NCI-H2227 treated with DMSO at 0.1 percent for 48 hours (cell line): ENCODE measurements around the gene CNGA1.

Source experiments
- DNase-seq: peaks from one replicate; lab custom pipeline; 2025; lab: John Stamatoyannopoulos, UW

CNGA1 gene

DNA sequence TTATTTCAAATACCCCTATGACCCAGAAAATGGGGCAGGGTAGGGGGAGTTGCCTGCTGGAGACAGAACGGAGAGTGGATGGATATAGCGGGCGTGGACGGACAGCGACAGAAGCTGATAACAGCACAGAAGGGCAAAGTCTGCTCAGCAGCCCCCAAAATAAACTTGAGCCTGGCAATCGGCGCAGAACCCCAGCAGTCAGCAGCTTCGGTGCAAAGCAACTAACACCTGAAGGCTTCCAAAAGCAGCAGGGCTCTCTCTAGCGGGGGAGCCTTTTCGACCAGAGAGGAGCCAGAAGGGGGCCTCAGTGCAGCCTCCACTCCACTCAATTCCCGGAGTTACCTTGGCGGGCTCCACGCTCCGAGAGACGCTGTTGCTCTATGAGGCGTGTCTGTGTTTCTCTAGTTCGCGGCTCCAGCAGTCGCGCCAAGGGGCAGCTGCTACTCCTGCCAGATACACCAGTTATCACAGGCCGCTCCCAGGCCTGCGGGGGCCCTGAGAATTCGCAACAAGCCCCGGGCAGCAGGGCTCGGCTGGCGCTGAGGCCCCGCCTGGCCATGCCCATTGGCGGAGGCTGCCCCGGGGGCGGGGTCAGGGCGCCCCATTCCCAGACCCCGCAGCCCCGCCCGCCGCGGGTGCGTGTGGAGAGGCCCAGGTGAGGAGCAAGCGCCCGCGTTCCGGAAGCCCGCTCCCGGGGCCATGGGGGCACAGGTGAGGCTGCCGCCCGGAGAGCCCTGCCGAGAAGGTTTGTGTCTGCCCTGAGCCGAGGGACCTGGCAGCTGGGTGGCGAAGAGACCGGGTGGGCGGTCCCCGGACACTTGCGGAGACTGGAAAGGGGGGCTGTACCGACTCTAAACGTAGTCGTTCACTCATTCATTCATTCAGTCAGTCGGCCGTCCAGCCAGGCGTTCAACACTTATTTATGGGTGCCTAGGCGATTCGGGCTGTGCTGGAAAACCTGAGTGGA, at the start of gene CNGA1, which contains the start of gene NIPAL1:
Gene CNGA1, minus strand, starts transcription at position 541 of the 967 bp plus-strand sequence. CDS start 63,992 bp downstream, outside the sequence.
Gene NIPAL1, plus strand, starts transcription at position 632 of the 967 bp plus-strand sequence. Its CDS starts 68 bp downstream, at position 700.
- DNase-seq, result peak; percentile 15

DNA sequence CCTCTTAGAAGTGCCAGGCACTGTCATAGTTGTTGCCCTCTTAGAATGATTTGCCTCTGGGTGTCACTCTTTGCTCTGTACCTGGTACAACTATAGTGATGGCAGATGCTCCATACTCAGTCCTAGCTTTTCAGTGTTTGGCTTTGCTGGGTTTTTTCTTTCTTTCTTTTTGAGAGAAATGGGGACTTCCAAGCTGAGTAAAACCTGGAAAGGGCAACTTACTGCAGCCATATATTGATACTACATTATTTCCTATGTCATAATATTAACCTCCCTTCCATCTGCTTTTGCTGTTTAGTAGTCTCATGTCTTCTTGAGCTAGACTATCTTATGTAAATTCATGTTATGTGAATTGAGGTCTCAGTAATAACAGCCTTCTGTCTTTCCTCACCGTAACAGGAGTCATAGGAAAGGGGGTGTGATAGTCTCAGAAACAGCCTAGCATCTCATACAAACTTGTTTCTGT, 49.1 kb upstream of the CNGA1 start:
- no peak for DNase-seq

DNA sequence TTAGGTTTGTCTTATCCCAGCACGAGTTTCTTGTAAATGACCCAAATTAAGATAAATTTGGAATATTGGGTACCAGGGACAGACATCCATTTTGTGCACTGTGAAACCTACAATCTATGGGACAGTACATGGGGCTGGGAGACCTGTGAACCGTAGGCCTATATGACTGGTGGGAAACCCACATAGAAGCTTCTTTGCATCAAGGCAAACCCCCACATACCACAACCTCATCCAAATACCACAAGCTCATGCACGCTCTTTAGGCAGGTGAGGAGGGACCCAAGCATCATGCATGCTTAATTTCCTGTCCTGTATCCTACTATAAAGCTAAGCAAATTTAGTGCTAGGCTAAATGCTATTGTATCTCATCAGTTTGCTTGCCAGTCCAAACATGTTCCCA, 47.9 kb upstream of the CNGA1 start:
- no peak for DNase-seq

DNA sequence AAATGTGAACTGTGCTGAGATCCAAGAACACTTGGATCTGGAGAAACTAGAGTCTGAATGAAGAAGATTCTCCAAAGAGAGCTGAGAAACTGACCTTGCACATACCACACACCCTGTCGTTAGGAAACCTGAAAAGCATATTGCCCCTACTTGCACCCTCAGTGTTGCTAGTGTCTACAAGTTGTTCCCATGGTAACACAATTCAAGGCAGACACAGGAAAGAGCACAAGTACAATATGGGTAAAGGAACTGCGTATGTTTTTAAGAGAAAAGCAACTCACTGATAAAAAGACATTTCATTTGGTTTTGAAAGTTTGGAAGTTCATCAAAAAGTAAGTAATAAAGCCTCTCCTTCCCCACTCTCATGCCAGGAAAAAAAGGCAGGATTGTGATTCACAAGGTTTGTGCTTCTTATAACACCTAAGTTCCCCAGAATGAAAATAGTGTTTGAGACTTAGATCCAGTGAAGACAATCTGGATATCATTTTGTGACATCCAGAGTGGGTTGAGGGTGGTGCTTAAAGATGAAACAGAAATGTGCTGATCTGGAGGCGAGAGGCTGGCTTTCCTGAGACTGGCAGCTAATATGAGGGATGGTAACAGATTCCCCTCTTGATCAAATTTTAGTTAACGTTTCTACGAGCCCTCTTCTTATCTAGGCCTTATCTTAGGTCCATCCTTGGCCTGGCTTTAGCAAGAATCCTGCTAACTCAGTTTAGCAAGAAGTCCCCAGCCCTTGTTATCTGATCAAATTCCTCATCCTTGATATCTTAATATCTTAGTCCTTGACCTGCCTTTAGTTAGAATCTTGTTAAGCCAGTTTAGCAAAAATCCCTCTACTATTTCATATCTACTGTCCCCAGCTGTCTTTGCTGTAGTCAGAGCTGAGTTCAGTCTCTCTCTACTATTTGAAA, 42.4 kb upstream of the CNGA1 start:
- no peak for DNase-seq

DNA sequence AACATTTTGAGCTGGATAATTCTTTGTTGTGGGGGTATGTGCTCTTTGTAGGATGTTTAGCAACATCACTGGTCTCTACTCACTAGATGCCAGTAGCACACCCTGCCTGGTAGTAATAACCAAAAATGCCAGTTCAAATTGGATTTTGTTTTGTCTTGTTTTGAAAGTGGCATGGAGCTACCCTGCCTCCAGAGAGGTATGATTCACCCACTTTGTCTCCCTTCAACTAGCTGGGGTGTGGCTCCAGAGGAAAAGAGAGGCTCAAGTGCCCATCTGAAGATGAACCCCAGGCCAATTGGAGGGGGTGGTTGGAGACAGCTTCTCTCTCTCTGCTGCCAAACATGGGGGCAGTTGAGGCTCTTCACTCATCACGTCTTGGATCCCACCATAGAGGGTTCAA, 34.6 kb upstream of the CNGA1 start:
- no peak for DNase-seq

DNA sequence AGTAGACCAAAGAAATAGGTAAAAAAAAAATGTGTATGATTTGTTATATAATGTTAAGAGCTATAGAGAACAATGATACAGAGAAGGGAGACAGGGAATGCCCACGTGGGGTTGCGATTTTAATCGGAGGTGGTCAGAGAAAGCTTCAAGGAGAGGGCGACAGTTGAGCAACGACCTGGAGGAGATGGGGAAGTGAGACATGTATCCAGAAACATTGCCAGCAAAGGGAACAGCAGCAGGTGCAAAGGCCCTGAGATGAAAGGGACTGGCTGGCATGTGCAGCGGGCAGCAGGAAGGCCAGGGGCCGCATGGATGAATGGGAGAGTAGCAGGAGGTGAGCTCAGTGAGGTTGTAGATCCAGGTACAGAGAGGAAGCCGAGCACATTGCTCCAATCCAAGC, 33.0 kb upstream of the CNGA1 start:
- DNase-seq, result no peak

DNA sequence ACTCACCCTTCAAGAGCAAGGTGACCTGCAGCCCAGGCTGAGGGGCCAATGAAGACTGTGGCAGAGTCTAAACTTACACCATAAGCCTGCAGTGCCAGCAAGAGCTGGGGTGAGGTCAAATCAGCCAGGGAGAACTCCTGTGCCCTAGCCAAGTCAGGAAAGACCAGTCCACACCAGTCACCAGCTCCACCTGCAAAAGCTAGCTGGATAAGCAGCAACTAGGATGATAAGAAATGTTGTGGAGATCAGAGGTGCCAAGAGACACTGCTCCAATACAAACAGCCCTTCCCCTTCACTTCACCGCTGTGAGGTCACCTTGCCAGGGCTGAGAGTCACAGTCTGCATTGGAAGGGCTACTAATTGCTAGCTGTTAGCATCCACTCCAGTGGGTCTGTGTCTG, 31.4 kb upstream of the CNGA1 start:
- DNase-seq, result no peak

DNA sequence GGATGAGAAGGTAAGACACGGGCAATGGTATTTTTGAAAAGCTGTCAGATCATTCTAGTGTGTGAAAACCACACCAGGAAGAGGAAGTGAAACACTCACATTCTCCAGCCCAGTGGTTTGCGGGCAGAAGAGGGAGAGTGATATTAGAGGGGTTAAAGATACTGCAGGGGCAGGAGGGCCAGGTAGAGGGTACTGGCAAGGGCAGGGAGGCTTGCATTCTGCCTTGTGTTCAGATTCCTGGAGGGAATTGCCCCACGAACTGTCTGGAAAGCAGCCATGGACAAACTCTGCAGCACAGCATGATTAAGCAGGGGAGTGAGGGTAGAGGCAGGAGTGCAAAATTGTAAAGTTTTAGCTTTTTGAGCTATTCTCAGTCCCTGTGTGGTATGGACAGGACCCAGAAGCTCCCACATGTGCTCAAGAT, 31.0 kb upstream of the CNGA1 start:
- DNase-seq, result no peak

DNA sequence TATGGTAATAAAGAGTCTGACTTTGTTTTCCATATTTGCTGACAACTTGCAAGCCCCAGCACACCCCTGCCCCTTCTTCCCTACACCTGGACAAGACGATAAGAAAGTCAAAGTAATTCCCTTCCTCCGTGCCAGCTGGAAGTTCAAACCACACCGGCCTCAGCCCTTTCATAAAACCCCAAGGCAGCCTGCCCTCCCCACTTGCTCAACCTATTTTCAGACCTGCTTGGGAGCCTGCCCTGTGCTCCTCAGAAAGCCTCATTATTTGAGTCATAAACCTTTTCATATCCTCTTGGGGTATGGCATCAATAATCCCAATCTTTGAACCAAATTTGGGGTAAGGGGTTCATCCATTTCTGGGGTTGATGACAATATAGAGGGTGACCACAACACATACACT, 29.6 kb upstream of the CNGA1 start:
- no peak for DNase-seq

DNA sequence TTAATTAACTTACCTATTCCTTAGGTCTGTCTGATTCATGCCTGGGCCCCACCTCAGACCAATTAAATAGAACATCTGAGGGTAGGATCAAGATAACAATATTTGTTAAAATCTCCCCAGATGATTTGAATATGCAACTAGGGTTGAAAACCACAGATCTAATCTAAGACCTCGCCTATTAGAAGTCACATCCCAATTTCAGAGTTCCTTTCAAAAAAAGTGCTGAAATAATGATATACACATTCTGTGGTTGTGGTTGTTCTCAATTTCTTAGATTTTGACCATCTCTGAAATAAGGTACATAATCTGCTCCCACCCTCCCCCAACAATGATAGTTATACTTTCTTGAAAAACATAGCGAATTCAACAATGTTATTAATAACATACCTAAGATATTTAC, 27.8 kb upstream of the CNGA1 start:
- DNase-seq, result no peak

DNA sequence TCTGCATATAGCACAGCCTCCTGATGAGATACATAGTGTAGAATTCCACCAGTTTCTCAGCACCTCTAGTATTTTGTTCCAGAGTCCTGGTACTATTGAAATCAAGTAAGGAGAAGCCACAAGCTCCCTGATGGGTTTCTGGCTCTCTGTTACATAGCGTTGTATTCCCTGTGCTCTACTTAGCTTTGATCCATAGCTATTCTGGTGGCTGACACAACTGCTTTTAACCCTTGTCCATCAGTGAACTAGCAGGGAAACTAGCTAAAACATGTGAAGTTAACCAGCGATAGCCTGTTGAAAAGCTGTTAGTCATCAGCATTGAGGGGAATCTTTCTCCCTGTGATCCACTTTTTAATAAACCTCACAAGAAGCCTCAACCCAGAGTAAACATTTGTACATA, 27.0 kb upstream of the CNGA1 start:
- DNase-seq, result no peak

DNA sequence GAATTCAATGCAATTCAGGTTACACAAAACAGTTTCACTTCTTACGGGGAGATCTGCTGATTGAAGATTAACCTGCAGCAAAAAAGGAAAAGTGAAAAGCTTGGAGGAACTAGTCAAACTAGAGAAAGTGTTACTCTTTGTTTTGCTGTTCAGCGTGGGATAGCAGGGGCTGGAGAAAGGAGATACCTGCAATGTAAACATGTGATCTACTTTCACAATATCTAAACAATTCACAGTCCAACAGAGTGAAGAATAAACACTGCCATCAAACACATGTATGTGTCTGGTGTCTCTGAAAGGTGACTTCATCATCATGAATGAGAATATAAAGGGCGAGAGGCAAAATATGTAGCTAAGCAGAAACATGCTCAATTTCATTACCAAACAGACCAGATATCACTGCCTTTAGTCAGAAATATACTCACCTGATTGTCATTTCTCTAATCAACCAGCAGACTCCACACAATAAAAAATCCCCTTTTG, 26.5 kb upstream of the CNGA1 start:
- DNase-seq, result no peak

DNA sequence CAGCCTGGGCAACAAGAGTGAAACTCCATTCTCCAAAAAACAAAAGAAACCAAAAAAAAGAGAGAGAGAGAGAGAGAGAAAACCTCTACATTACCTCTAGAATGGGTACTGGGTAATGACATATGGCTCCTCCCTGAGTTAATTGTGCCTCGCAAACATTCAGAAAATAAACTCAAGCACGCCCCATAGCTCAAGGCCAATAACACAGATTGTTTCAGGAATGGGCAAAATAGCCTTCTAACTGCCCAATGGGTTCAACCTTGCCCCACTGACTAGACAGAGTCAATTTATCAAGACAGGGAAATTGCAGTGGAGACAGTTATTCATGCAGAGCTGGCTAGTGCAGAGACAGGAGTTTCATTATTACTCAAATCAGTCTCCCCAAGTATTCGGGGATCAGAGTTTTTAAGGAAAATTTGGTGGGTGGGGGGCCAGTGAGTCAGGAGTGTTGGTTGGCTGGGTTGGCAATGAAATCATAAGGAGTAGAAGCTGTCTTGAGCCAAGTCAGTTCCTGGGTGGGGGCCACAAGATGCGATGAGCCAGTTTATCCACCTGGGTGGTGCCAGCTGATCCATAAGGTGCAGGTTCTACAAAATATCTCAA, 25.2 kb upstream of the CNGA1 start:
- DNase-seq, result no peak

DNA sequence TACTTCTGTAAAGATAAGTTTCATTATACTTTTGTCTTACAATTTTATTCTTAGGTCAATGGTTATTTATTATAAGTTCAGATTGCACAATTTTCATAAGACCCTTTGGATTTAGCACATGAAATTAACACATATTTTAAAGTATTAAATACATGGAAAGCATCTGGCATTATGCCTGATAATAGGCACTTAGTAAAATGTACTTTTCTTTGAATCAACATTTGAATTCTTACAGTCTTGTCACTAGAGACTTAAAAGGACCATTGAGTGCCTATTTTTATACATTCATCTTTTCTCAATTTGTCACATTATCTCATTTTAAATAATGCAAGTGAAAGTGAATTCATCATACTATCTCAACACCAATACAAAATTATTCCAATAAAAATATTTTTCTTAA, 23.1 kb upstream of the CNGA1 start:
- no peak for DNase-seq

DNA sequence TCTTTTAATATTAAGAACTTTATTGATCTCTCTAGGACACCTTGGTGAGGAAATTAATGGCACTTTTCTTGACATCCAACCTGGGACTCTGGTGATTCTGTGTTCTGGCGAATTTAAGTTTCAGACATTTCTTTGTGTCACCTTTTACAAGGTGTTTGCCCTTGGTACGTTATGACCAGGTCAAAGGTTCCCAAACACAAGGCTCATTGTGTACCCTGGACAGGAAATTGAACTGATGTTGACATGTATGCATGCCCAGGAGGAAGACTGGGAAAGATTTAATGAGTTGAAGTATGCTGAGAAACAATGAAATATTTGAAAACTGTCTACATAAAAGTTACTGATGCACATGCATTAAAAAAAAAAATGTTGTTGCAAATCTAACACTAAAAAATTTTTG, 22.2 kb upstream of the CNGA1 start:
- no peak for DNase-seq

DNA sequence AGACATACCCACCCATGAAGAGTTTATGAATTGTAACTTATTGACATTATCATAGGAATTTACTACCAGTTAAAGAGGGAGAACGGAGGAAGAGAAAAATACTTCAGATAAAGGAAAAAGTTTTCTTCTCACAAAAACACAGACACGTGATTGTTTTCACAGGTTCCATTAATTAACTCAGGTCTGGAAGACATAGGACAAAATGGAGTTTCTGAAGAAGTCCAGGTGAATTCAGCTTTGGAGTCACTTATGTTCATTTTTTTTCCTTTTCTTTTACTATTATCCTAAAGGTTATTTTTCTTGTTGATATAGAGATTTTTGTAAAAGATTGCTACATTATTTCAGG, 20.6 kb upstream of the CNGA1 start:
- no peak for DNase-seq

DNA sequence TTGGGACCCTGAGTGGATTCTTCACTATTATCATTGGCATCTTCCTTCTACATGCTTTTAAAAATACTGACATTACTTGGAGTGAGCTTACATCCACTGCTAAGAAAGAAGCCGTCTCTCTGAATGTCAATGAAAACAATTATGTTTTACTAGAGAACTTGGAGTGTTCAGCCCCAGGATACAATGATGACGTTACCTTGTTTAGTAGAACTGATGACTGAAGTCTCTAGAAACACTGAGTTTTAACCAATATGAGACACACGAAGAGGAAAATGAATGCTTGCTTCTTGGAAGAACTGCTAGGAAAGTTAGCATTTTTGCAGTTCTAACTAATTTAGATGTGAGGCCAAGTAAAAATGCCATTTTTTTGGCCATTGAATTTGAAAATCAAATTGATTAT, 19.5 kb upstream of the CNGA1 start:
- DNase-seq, result no peak

DNA sequence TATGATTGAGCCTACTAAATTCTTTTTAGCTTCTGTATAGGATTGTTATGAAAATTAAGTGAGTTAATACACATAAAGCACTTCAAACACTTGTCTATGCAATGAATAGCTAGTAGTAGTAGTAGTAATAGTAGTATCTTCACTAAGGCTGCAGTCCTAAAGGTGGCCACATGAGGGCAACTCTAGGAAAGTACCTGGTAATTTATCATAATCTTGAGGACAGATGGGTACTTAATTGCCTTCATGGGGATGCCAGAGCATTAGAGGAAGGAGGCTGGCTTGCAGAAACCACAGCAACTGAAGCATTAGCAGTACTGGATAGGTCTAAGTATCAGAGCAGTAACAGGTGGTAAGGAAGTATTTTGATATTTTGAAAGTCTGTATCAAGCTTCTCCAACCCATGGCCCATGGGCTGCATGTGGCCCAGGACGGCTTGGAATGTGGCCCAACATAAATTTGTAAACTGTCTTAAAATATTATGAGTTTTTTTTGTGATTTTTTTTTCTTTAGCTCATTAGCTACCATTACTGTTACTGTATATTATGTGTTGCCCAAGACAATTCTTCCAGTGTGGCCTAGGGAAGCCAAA, 17.4 kb upstream of the CNGA1 start:
- peak; percentile 1 for DNase-seq

DNA sequence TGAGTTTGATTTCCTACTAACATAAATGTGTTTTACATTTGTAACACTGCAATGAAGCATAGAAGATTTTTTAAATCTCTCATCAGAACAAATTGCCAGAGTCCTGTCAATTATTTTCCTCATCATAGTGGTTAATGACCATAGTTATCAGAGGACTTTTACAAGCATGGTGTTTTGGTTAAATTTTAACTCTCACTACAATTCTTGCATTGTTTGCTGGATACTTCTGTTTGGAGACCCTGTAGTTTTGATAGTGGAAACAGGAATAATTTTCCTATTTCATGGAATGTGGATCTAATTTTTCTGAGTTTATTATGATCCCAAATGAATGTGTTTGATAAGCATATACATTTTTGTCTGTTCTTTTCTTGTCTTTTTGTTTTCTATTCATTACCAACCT, 16.9 kb upstream of the CNGA1 start:
- no peak for DNase-seq

DNA sequence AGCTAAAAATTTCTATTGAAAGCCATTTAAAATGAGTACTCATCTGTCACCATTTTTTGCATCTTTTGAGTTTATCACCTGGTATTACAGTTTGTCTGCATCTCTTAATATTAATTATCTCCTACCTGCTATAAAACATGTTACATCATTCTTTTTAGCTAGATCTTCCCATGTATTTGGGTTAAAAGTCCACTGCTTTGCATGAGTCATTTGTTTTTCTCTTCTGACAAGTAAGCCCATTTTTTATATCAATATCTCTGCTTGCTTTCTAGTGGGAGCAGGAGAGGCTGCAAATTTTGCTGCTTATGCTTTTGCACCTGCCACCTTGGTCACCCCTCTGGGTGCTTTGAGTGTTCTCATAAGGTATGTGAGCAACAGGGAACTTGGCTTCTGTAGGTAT, 16.2 kb upstream of the CNGA1 start:
- no peak for DNase-seq

DNA sequence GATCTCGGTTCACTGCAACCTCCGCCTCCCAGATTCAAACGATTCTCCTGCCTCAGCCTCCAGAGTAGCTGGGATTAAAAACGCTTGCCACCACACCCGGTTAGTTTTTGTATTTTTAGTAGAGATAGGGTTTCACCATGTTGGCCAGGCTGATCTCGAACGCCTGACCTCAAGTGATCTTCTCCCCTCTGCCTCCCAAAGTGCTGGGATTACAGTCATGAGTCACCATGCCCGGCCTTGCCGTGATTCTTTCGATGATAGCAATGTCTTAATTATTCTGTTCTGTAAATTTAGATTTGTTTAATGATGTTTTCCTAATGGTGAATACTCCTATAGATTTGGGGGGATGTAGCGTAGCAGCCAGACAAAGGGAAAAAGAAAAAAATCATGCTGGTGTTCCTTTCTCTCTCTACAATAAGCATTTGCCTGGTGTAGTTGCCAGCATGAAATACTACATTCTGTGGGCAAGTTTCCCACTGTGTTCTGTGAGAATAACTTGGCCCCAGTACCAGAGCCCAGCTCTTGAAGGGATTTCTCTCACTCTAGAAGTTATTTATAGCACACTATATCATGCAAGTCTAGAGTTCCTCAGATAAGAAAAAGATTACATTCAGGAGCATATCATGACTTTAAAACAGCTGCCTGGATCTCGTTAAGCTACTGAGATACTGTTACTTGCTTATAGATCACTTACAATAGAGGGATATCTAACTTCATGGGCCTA, 15.5 kb upstream of the CNGA1 start:
- no peak for DNase-seq
